ENCODE measurements around the gene ZNF587.
"Not testable (repeated sequence)": the region's sequence is repeated elsewhere in the genome, so short reads cannot be mapped to it uniquely, and the experiment has no call there.

GRCh38 chr19:57838622-57839191 is 11.0 kb upstream of the ZNF587 start:
- TF ChIP-seq CTCF, EP300, POLR2A, POLR2AphosphoS5 (IDR thresholded peaks at IDR 0.05): not testable (repeated sequence)

Data from gastroesophageal sphincter (tissue), 3 donors.